Activated T-cell treated with anti-CD3 and anti-CD28 coated beads for 48 hours (primary cell): Measurements from ENCODE around the gene FTSJ3.
"Not testable (repeated sequence)": the region's sequence is repeated elsewhere in the genome, so short reads cannot be mapped to it uniquely, and the experiment has no call there.

Source experiments
- DNase-seq: peaks from one replicate; pipeline ENCODE4 v3.0.0-alpha.2; 2020; ENCODE audit warnings: low read depth

Gene FTSJ3, protein sequence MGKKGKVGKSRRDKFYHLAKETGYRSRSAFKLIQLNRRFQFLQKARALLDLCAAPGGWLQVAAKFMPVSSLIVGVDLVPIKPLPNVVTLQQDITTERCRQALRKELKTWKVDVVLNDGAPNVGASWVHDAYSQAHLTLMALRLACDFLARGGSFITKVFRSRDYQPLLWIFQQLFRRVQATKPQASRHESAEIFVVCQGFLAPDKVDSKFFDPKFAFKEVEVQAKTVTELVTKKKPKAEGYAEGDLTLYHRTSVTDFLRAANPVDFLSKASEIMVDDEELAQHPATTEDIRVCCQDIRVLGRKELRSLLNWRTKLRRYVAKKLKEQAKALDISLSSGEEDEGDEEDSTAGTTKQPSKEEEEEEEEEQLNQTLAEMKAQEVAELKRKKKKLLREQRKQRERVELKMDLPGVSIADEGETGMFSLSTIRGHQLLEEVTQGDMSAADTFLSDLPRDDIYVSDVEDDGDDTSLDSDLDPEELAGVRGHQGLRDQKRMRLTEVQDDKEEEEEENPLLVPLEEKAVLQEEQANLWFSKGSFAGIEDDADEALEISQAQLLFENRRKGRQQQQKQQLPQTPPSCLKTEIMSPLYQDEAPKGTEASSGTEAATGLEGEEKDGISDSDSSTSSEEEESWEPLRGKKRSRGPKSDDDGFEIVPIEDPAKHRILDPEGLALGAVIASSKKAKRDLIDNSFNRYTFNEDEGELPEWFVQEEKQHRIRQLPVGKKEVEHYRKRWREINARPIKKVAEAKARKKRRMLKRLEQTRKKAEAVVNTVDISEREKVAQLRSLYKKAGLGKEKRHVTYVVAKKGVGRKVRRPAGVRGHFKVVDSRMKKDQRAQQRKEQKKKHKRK

DNA sequence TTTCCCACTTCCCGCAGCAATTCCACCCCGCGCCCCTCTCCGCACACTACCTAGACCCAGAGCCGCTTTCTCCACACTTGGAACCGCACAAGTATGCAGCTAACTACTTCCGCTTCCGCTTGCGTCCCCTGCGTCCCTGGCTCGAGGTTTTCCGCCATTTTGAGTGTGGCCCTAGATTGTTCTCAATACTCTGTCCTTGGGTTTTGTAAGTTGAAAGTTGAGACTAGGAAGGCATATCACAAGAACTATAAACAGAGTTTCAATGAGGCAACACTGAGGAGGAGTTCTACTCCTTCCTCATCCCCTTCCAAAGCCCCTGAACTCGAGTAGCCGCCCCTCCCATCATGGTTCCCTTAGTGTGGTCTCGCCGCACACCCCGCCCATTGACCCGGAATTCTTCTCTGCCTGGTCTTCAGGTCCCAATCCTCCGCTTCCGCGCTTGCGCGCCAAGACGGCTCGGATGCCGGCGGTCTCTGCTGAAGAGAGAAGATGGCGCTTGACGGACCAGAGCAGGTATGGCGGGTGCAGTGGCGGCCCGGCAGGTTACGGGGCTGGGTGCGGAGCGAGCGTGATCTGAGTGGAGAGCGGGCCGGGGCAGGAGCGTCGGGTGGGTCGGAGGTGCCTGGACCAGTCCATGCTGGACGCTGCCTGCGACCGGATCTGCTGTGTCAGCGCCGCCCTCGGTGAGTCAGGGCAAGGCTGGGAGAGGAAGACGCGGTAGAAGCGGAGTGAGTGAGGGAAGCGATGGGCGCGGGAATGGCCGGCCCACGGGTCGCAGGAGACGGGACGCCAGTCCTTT, at the start of gene FTSJ3, which contains the start of gene PSMC5:
Gene FTSJ3 (minus strand): TSS at position 662 of the 799 bp plus-strand sequence. CDS start 761 bp downstream, outside the sequence.
Gene PSMC5 (plus strand): TSS at position 430 of the 799 bp plus-strand sequence. CDS start 60 bp downstream, at position 490.
- DNase-seq: peak; percentile 90

- not testable (repeated sequence) for DNase-seq
Observed at GRCh38 chr17:63874693-63875092, 47.2 kb upstream of the FTSJ3 start.

DNA sequence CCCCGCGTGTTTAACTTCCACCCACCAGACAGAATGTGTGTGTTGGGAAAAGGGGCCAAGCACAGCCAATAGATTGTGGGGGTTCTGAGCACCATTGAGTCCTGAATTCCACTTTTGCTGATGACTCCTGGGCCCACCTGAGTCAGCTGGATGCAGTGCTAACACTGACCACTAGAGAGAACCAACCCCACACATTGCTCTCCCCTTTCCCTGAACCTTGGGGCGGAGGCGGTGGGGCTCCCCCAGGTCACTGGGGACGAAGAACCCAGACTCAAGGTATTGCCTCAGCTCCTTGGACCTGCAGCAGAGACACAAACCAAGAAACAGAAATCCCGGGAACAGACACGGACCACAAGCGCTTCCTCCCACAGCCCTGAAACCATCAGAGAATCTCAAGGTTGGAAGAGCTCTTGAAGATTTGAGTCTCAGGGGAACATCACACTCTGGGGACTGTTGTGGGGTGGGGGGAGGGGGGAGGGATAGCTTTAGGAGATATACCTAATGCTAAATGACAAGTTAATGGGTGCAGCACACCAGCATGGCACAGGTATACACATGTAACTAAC, 46.7 kb upstream of the FTSJ3 start:
- DNase-seq: not testable (repeated sequence)

GRCh38 chr17:63873577-63873976, 46.1 kb upstream of the FTSJ3 start, which contains the start of gene CSH2:
CSH2 (minus strand) TSS chr17:63873677; CDS start chr17:63873614, 63 bp downstream.
- not testable (repeated sequence) for DNase-seq

GRCh38 chr17:63871646-63872365, 44.3 kb upstream of the FTSJ3 start:
- not testable (repeated sequence) for DNase-seq

GRCh38 chr17:63870292-63870665, 42.8 kb upstream of the FTSJ3 start:
- not testable (repeated sequence) for DNase-seq

DNA sequence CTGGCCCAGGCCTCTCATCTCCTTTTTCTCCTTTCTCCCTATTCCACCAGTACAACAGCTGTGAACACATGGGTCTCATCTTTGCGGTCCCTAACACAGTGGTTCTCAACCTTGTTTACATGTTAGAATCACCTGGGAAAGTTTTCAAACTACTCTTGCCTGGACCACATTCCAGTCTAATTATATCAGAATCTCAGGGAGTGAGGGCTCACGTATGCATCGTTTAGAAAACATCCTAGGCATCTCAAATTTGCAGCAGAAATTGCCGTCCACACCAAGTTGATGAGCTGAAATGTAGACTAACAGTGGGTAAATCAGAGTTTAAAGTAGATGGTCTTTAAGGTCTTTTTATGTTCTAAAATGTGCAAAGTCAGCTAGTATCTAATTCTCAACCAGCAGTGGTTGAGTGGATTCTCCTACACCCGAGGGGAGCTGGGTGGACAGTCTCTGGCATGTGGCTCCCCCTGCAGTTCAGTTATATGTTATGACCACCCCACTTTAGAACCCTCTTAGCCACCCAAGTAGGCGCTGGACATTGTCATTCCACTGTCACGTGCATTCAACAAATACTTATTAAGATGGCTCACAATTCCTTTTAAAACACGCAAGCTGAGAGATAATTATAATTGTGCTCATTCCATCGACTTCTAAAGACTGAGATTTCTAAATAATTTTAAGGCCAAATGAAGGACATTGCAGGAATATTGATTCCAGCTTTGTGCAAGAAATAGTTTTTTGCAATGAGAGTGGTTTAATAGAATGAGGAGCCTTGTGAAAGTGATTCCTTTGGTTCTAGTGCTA, 42.2 kb upstream of the FTSJ3 start:
- DNase-seq: not testable (repeated sequence)

- DNase-seq: not testable (repeated sequence)
Observed at GRCh38 chr17:63866625-63867024, 39.2 kb upstream of the FTSJ3 start.

GRCh38 chr17:63859257-63859656, 31.8 kb upstream of the FTSJ3 start:
- DNase-seq: no peak

GRCh38 chr17:63856425-63856824, 29.0 kb upstream of the FTSJ3 start:
- DNase-seq: not testable (repeated sequence)

GRCh38 chr17:63855185-63855584, 27.7 kb upstream of the FTSJ3 start:
- DNase-seq: no peak

DNA sequence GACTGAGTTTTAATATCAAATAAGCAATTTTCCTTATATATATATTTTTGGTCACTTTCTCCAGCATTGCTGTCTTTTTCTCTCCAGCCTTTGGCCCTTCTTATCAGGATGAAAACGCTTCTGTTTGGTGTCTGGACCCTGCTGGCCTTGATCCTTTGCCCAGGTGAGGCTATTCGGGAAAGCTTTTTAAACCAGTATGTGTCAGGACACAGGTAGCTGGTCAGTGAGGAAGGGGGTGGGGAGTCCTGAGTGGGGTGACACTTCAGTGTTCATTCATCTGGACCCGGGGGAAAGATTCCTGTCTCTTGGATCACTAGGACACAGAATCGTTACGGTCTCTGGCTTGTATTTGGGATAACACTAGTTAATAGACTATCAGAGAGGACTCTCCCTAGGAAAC, 27.2 kb upstream of the FTSJ3 start:
- no peak for DNase-seq

DNA sequence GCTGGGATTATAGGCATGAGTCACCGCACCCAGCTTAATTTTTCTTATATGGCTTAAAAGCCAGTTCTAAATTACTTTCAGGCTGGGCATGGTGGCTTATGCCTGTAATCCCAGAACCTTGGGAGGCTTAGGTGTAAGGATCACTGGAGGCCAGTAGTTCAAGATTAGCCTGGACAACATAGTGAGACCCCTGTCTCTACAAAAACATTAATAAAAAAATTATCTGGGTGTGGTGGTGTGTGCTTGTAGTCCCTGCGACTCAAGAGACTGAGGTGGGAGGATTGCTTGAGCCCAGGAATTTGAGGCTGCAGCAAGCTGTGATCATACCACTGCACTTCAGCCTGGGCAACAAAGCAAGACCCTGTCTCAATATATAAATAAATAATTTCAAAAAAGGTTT, 25.8 kb upstream of the FTSJ3 start:
- no peak for DNase-seq

GRCh38 chr17:63850401-63850800, 22.9 kb upstream of the FTSJ3 start:
- no peak for DNase-seq

DNA sequence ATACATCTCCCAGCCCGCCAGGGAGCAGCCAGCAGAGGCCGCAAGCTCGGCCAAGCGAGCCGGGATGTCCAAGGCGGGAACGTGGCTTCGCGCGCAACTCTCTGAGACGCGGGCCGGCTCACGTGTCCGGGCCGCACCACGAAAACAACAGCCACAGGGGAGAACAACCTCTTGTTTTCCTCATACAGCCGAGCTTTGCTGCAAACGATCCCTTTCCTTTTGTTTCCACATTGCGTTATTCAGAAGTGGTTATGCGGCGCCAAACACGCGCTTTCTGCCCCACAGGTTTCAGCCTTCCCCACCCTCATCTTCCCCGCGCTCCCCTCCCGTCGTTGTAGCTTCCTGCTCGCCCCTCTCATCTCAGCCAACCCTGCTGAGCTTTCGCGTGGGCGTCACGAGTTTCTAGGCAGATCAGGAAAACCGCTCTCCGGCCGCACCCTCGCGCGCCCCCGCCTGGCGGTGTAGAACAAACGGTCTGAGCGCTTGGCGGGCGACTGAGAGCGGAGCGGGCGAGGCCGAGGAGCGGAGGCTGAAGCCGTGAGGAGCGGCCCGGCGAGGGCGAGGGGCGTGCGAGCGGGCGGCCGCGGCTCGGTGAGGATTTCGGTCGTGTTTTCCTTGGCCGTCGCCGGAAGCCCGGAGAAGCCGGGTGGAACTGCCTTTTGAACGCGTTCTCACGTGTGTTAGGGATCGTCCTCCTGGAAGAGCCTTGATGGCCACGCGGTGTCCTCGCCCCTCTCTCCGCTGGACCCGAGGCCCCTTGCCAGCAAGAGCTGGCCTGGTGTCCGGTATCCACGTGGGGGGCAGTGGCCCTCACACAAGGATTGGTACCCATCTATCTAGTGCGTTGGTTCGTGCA, 21.6 kb upstream of the FTSJ3 start:
- peak; percentile 95 for DNase-seq

DNA sequence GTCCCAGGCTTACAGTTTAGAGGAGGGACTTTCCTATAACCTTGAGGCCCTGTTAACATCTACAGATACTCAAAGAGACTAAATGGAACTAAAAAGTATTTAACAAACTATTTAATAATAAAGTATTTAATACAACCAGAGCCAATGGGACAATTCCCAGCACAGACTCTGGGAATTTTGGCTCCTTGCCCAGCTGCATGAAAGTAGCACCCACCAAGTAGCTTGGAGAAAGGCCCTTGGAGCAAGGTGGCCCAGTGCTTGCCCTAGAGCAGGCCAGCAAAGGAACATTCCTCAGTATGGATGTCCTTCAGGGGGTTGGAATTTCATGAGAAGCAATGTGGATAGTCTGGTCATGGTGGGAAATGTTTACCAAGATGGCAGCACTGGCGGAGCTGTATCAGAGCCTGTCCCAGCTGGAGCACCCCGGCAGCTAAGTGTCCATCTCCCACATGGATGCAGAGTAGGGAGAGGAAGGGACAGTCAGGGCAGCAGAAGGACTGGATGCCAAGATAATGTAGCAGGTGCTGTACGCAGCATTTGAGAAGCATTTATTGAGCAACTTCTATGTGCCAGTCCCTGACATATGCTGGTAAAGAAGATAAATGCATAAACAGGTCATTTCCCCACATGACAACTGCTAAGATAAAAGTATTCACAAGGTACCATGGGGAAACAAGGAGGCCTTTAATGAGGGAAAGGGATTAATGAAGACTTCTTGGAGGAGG, 20.2 kb upstream of the FTSJ3 start:
- no peak for DNase-seq

- DNase-seq: no peak
Observed at GRCh38 chr17:63845509-63845908, 18.0 kb upstream of the FTSJ3 start.

DNA sequence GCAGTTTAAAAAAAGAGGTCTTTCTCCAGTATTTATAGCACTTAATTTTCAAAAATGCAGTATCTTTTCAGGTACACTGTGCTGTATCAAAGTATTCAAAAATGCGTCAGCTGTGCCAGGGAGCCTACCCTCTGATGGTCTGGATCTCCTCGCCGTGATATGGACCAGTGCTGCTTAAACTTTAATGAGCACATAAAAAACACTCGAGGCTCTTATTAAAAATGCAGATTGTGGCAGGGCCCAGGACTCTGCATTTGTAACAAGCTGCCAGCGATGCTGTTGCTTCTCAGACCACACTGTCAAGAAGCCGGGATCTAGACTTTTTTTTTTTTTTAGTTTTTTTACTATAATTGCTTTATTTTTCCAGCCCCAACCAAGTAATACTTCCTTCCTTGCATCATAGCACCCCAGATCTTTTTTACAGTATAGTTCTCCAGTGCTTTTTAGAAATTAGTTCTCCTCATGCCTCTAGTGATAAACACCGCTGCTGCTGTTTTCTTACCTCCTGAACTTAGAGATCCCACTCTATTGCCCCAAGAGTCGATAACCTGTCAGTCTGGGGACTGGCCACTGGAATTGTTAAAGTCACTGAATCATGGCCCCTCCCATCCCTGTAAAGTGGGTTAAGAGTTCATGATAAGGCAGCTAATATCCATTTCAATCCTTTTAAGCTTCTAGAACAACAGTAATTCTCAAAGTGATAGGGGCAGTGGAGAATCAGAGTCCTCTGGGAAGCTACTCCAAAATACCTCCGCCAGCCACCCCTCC, 16.6 kb upstream of the FTSJ3 start:
- DNase-seq: no peak
